Upper lobe of left lung (tissue), 6 donors: ENCODE measurements around the gene ADARB1. TPM values are rescaled to one million over a fixed set of nuclear protein-coding genes. Genes with fewer than 3 reads are reported as not detected.
A peak's percentile ranks its signal among the peaks of the same experiment; 100 is the strongest.

Experiments used
- ATAC-seq, 2 donors: fragments of 200-7000 bp; cut with Tn5 transposase; one replicate each; pipeline ENCODE4 v1.9.1; 2022; ENCODE audit warnings: mild to moderate bottlenecking in 2 of 2, moderate library complexity in 2 of 2; ENCODE audit not compliant: low FRiP score in 2 of 2
- DNase-seq, 2 donors: peaks; one replicate each; pipeline ENCODE4 v3.0.0-alpha.2; 2019 to 2020
- H3K27ac ChIP-seq, 4 donors: fragments of 200-600 bp; sonication (generic); one replicate each; pipeline ENCODE4 v1.5.1; 2016 to 2019
- H3K27me3 ChIP-seq, 4 donors: fragments of 200-600 bp; sonication (generic); one replicate each; pipeline ENCODE4 v1.5.1; 2017 to 2019
- H3K36me3 ChIP-seq, 4 donors: fragments of 200-600 bp; sonication (generic); one replicate each; pipeline ENCODE4 v1.5.1; 2016 to 2019
- H3K4me1 ChIP-seq, 4 donors: fragments of 200-600 bp; sonication (generic); one replicate each; pipeline ENCODE4 v1.5.1; 2018 to 2019
- H3K4me3 ChIP-seq, 4 donors: fragments of 200-600 bp; sonication (generic); one replicate each; pipeline ENCODE4 v1.5.1; 2017 to 2019; ENCODE audit warnings: mild to moderate bottlenecking in 2 of 4, moderate library complexity in 1 of 4
- H3K9me3 ChIP-seq, 4 donors: fragments of 200-600 bp; sonication (generic); one replicate each; pipeline ENCODE4 v1.5.1; 2018 to 2019
- EP300 ChIP-seq, 4 donors: sonication (generic); formaldehyde crosslinking; IDR thresholded peaks; one replicate each; pipeline ENCODE4 v1.5.1; 2017; ENCODE audit warnings: antibody characterized with exemption in 4 of 4, control low read depth in 2 of 4
- POLR2A ChIP-seq, 4 donors: fragments of 450-650 bp; IDR thresholded peaks; one replicate each; pipeline ENCODE4 v1.5.1; 2016 to 2017; ENCODE audit warnings: antibody characterized with exemption in 4 of 4, mild to moderate bottlenecking in 2 of 4
- POLR2AphosphoS5 ChIP-seq, 2 donors: sonication (generic); formaldehyde crosslinking; IDR thresholded peaks; one replicate each; pipeline ENCODE4 v1.5.1; 2017; ENCODE audit warnings: antibody characterized with exemption in 2 of 2
- WGBS, 2 donors: methylation state at CpG; one replicate each; pipeline ENCODE4 v1.1.5; 2017 to 2018; 5-methylcytosine and 5-hydroxymethylcytosine counted together
- total RNA-seq, 6 donors: library from RNA; depleted of rRNA in 4 of 6; stranded (reverse); fragments of >200 nt in 4 of 6; gene quantifications; one replicate each; pipeline versions ENCODE4 v1.1.0 to v1.2.1, GENCODE V29; 2016 to 2021
- TF ChIP-seq, protein P1 (sequence below), 6 experiments: fragments of 450-650 bp in 4 of 6; fragments of 200-600 bp in 2 of 6; sonication (generic) in 2 of 6; IDR thresholded peaks; one replicate each; pipeline ENCODE4 v1.5.1; 2016 to 2019; ENCODE audit warnings: antibody characterized with exemption in 6 of 6
- donor health status: DM: no; HTN: no; CAD: no; lungs with moderate emphysema.
- donor health status: DM: no; HTN: yes; CAD: no; lungs with severe emphysema.

ADARB1 gene
- total RNA-seq, 6 donors from 2014 or later = 26.5 to 94.3 (median 42.4) TPM

- H3K27me3 ChIP-seq = peaks cover 0 to 3% (median 0%) of the 10 kb centered on the region in 4 donors
- WGBS, 2 donors = 66 to 67% methylated on average over 13 to 30 of the region's 31 CpGs
Observed at GRCh38 chr21:45256021-45256911, 181.9 kb downstream of the ADARB1 start.

GRCh38 chr21:45256912-45257672, 182.7 kb downstream of the ADARB1 start:
- peak in 1 of 2 donors; percentile 51 for DNase-seq
- ATAC-seq = no peak
- 26 to 46% methylated on average over 9 to 27 of the region's 27 CpGs for WGBS, 2 donors
- TF ChIP-seq, protein P1, sequence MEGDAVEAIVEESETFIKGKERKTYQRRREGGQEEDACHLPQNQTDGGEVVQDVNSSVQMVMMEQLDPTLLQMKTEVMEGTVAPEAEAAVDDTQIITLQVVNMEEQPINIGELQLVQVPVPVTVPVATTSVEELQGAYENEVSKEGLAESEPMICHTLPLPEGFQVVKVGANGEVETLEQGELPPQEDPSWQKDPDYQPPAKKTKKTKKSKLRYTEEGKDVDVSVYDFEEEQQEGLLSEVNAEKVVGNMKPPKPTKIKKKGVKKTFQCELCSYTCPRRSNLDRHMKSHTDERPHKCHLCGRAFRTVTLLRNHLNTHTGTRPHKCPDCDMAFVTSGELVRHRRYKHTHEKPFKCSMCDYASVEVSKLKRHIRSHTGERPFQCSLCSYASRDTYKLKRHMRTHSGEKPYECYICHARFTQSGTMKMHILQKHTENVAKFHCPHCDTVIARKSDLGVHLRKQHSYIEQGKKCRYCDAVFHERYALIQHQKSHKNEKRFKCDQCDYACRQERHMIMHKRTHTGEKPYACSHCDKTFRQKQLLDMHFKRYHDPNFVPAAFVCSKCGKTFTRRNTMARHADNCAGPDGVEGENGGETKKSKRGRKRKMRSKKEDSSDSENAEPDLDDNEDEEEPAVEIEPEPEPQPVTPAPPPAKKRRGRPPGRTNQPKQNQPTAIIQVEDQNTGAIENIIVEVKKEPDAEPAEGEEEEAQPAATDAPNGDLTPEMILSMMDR (IDR thresholded peaks at IDR 0.05) = no peak
- TF ChIP-seq POLR2AphosphoS5 (IDR thresholded peaks at IDR 0.05) (no peak), POLR2A (IDR thresholded peaks at IDR 0.05) (no peak), EP300 (IDR thresholded peaks at IDR 0.05) (no peak)
- H3K9me3 ChIP-seq = no peaks in the 10 kb centered on the region
- H3K4me3 ChIP-seq = no peak overlapping the region
- H3K27ac ChIP-seq = no peak overlapping the region
- peaks cover 0 to 17% (median 2%) of the 10 kb centered on the region in 4 donors for H3K4me1 ChIP-seq
- no peaks in the 10 kb centered on the region for H3K36me3 ChIP-seq
- peaks cover 0 to 3% (median 0%) of the 10 kb centered on the region in 4 donors for H3K27me3 ChIP-seq

More at GRCh38 chr21:45256021-45256911, 181.9 kb downstream of the ADARB1 start:
- Histone ChIP-seq H3K27ac (no peak overlapping the region), H3K36me3 (no peaks in the 10 kb centered on the region), H3K4me1 (peaks cover 0 to 17% (median 2%) of the 10 kb centered on the region in 4 donors), H3K9me3 (no peaks in the 10 kb centered on the region), H3K4me3 (no peak overlapping the region)
- TF ChIP-seq EP300 (IDR thresholded peaks at IDR 0.05) (no peak), POLR2AphosphoS5 (IDR thresholded peaks at IDR 0.05) (no peak), POLR2A (IDR thresholded peaks at IDR 0.05) (no peak)
- TF ChIP-seq, protein P1 (IDR thresholded peaks at IDR 0.05) = no peak
- no peak for ATAC-seq
- peak in 1 of 2 donors; percentile 64 for DNase-seq

DNA sequence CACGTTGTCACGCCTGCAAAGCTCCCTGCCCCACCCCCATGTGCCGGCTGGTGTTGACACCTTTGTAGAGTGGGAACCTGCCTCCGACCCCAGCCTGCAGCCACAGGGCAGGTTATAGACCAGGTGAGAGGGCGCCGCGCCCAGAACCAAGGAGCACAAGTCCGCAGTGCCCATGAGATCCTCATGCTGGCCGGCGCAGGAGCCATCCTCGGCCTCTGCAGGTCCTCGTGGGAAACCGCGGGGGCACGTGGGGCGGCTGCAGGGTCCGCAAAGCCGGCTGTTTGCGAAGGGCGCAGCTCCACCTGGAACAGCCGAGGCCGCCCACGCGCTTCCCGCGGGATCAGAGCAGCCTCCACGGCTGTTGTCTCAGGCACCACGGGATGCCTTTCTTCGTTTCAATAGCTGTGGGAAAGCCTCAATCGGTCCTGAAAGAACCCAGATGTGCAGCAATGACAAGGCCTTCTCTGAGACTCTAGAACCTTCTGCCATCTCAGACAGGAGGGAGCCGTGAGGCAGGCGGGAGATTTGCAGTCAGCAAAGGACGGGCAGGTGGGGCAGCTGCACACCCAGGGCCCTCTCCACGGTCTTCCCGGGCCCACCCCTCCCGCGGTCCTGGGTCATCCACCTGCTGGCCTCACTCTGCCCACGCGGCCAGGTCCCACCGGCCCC, 183.4 kb downstream of the ADARB1 start:
- DNase-seq (peak in 1 of 2 donors; percentile 83), ATAC-seq (peak in 1 of 2 donors; percentile 5)
- 79 to 91% methylated on average over 14 to 40 of the region's 40 CpGs for WGBS, 2 donors
- TF ChIP-seq, protein P1 (IDR thresholded peaks at IDR 0.05) = no peak
- TF ChIP-seq EP300 (IDR thresholded peaks at IDR 0.05) (no peak), POLR2AphosphoS5 (IDR thresholded peaks at IDR 0.05) (no peak), POLR2A (IDR thresholded peaks at IDR 0.05) (no peak)
- Histone ChIP-seq H3K4me1 (peaks cover 0 to 17% (median 2%) of the 10 kb centered on the region in 4 donors), H3K9me3 (no peaks in the 10 kb centered on the region), H3K27me3 (peaks cover 0 to 3% (median 0%) of the 10 kb centered on the region in 4 donors), H3K27ac (no peak overlapping the region), H3K4me3 (no peak overlapping the region), H3K36me3 (peaks cover 0 to 1% (median 0%) of the 10 kb centered on the region in 4 donors)

DNA sequence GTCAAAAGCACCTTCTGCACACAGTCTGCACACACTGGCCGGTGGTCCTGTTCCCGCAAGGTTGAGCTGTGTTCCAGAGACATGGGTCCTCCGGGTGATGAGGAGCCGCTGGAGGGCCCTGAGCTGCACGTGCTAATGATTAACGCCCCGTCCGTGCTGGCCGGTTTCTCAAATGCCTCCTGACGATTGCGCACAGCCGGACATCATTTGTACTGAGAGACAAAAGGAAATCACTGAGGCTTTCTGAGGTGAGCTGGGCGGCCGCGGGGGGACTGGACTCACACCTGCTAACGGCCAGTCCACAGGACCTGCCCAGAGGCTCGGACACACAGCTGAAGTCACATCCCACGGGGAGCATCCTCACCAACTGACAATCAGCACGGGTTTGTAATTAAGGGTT, 184.1 kb downstream of the ADARB1 start:
- DNase-seq (no peak), ATAC-seq (no peak)
- TF ChIP-seq, protein P1 (IDR thresholded peaks at IDR 0.05) = no peak
- TF ChIP-seq POLR2AphosphoS5 (IDR thresholded peaks at IDR 0.05) (no peak), EP300 (IDR thresholded peaks at IDR 0.05) (no peak), POLR2A (IDR thresholded peaks at IDR 0.05) (no peak)
- WGBS, 2 donors = 73 to 75% methylated on average over 14 to 19 of the region's 19 CpGs
- Histone ChIP-seq H3K9me3 (no peaks in the 10 kb centered on the region), H3K27ac (no peak overlapping the region), H3K4me3 (no peak overlapping the region), H3K36me3 (peaks cover 0 to 8% (median 3%) of the 10 kb centered on the region in 4 donors), H3K4me1 (peaks cover 0 to 17% (median 2%) of the 10 kb centered on the region in 4 donors), H3K27me3 (peaks cover 0 to 3% (median 0%) of the 10 kb centered on the region in 4 donors)
